ENCODE results near the gene CALML3. TPM values are rescaled to one million over a fixed set of nuclear protein-coding genes. Genes with fewer than 3 reads are reported as not detected.
"Not testable (repeated sequence)": the region's sequence is repeated elsewhere in the genome, so short reads cannot be mapped to it uniquely, and the experiment has no call there.

CALML3 gene
- total RNA-seq, result not detected
- long read RNA-seq, result 0 reads

DNA sequence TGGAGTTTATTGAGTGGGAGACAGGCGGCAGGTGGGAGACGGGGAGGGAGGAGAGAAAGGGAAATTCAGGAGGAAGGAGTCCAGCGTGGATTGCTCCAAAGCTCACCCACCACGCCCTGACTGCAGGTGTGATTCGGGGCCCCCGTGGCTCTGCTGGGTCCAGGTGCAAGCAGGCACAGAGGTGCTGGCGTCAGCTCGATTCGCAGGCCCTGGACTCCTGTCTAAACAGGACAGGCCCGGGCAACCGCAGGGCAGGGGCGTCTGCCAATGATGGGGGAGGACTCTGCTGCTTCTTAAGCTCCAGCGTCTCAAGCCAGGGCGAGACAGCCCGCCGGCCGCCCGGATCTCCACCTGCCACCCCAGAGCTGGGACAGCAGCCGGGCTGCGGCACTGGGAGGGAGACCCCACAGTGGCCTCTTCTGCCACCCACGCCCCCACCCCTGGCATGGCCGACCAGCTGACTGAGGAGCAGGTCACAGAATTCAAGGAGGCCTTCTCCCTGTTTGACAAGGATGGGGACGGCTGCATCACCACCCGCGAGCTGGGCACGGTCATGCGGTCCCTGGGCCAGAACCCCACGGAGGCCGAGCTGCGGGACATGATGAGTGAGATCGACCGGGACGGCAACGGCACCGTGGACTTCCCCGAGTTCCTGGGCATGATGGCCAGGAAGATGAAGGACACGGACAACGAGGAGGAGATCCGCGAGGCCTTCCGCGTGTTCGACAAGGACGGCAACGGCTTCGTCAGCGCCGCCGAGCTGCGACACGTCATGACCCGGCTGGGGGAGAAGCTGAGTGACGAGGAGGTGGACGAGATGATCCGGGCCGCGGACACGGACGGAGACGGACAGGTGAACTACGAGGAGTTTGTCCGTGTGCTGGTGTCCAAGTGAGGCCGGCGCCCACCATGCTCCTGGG, at the start of gene CALML3:
TSS of gene CALML3 (plus strand) at position 321 of the 920 bp plus-strand sequence. CDS start at position 446, 125 bp downstream.
- ATAC-seq, result no peak
- no peak for DNase-seq (ENCODE audit: missing footprints)
- intact Hi-C loops (cut with DNase I), result no loop called here

- DNase-seq (ENCODE audit: missing footprints); ATAC-seq; intact Hi-C loops (cut with DNase I): not testable (repeated sequence)
Measured at GRCh38 chr10:5475088-5475487, 49.7 kb upstream of the CALML3 start.

DNA sequence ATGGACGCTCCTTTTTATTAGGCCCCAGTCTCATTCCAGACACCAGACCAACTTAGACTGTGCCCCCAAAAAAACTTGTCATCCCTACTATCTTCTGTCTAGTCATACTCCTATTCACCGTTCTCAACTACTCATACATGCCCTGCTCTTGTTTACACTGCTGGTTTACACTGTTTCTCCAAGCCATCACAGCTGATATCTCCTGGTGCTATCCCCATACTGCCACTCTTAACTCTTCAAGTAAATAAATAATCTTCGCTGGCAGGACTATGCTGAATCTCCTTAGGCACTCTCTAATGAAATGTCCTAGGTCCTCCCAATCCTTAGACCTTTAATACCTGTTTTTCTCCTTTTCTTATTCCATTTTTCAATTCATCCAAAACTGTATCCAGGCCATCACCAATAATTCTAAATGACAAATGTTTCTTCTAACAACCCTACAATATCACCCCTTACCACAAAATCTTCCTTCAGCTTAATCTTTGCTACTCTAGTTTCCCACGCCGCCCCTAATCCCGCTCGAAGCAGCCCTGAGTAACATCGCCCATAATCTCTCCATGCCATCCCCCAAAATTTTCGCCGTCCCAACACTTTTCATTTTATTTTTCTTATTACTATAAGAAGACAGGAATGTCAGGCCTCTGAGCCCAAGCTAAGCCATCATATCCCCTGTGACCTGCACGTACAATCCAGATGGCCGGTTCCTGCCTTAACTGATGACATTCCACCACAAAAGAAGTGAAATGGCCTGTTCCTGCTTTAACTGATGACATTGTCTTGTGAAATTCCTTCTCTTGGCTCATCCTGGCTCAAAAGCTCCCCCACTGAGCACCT, 48.6 kb upstream of the CALML3 start:
- intact Hi-C loops (cut with DNase I); DNase-seq (ENCODE audit: missing footprints); ATAC-seq: not testable (repeated sequence)

GRCh38 chr10:5476918-5477525, 47.7 kb upstream of the CALML3 start:
- intact Hi-C loops (cut with DNase I), result no loop called here
- no peak for DNase-seq (ENCODE audit: missing footprints)
- no peak for ATAC-seq

GRCh38 chr10:5477948-5478693, 46.6 kb upstream of the CALML3 start:
- no peak for DNase-seq (ENCODE audit: missing footprints)
- no peak for ATAC-seq
- intact Hi-C loops (cut with DNase I), result no loop called here

GRCh38 chr10:5478694-5479305, 46.0 kb upstream of the CALML3 start:
- intact Hi-C loops (cut with DNase I), result no loop called here
- ATAC-seq, result no peak
- DNase-seq (ENCODE audit: missing footprints), result no peak

DNA sequence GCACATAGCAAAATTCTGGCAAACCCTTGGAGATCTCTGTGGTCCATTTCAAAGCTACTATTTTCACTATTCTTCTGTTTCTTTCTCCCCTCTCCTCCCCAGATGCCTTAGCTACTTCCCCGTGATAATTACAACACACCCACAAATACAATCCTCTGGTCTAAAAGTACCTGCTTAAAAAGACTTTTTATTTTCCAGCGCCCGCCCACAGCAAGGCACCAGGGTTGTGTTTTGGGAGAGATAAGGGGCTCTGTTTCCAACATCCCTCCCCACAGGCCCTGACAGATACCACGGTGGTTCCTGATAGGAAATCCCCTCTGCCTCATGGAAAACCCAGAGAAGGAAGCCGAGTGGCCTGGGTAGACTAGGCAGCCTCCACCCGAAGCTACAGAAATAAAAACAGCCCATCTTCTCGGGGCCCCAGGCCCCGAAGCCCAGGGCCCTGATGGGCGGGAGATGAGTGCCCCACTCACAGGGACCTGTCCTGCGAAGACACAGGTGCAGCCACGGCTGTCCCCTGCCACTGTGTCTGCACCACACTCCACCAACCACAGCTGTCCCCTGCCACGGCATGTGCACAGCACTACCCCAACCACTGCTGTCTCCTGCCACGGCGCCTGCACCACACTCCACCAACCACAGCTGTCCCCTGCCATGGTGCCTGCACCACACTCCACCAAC, 45.1 kb upstream of the CALML3 start:
- DNase-seq (ENCODE audit: missing footprints) (no peak), ATAC-seq (no peak)
- intact Hi-C loops (cut with DNase I), result no loop called here

DNA sequence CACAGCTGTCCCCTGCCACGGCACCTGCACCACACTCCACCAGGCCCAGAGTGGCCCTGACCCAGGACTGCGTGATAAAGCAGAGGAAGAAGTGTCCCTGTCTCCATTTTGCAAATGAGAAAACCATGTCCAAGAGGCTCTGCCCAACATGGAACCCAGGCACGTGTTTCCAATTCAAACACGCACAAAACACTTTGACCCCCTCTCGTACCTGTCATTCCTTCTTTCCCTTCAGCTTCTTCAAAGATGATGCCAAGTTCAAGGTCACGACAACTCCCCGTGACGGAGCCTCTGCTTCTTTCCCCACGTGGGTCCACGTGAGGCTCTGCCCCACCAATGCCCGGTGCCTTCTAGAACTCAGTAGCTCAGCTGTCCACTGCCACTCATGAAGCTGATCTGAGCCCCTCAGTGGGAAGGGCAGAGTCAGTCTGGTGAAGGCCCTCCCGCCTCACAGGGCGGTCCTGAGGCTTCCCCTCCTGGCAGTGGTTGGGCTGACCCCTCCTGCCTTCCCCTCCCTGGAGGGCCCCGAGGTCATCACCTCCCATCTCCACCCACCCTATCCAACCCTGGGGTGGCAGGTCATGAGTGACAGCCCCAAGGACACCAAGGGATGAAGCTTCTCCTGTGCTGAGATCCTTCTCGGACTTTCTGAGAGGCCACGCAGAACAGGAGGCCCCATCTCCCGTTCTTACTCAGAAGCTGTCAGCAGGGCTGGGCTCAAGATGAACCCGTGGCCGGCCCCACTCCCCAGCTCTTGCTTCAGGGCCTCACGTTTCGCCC, 44.4 kb upstream of the CALML3 start:
- ATAC-seq, result no peak
- intact Hi-C loops (cut with DNase I), result no loop called here
- no peak for DNase-seq (ENCODE audit: missing footprints)

- ATAC-seq (no peak), DNase-seq (ENCODE audit: missing footprints) (no peak)
- intact Hi-C loops (cut with DNase I), result no loop called here
Measured at GRCh38 chr10:5481121-5481520, 43.6 kb upstream of the CALML3 start.

GRCh38 chr10:5482016-5482415, 42.7 kb upstream of the CALML3 start:
- DNase-seq (ENCODE audit: missing footprints), result no peak

DNA sequence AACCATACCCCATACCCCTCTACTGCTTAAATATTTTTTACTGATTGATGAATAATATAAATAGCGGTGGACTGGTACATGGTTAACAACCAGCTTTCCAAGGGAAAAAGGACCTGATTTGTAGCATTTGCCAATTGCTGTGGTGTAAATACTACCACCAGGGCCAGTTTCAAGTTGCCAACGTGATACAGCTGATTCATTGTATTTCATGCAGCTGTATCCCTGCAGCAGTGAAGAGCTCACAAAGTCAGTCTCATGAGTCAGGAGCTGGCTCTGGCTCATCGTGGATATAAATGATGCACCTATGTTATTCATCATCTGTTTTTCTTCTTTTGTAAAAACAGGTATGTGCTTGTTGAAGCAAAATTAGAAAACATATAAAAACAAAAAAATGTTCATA, 40.6 kb upstream of the CALML3 start:
- no peak for DNase-seq (ENCODE audit: missing footprints)
- intact Hi-C loops (cut with DNase I), result no loop called here
- no peak for ATAC-seq

More at GRCh38 chr10:5482016-5482415, 42.7 kb upstream of the CALML3 start:
- no peak for ATAC-seq
- intact Hi-C loops (cut with DNase I), result no loop called here

DNA sequence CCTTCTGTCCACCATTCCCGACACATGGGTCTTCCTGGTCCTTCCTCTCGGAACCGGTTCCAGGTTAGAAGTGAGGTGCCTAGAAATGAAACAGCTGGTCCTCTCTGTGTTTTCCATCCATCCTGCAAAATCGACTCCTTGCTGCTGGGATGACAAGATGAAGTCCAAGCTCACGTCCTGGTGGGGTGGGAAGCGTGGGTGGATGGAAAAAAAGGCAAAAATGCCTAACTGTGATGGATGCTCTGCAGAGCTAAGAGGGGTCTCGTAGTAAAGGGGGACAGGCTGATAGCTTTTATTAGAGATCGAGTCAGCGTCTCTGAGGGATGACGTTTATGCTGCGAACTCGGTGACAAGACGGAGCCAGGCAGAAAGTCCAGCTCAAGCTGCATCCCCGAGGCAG, 39.5 kb upstream of the CALML3 start:
- ATAC-seq (no peak), DNase-seq (ENCODE audit: missing footprints) (no peak)
- intact Hi-C loops (cut with DNase I), result no loop called here

GRCh38 chr10:5485948-5486852, 38.6 kb upstream of the CALML3 start:
- ATAC-seq, result no peak
- intact Hi-C loops (cut with DNase I), result no loop called here
- no peak for DNase-seq (ENCODE audit: missing footprints)

DNA sequence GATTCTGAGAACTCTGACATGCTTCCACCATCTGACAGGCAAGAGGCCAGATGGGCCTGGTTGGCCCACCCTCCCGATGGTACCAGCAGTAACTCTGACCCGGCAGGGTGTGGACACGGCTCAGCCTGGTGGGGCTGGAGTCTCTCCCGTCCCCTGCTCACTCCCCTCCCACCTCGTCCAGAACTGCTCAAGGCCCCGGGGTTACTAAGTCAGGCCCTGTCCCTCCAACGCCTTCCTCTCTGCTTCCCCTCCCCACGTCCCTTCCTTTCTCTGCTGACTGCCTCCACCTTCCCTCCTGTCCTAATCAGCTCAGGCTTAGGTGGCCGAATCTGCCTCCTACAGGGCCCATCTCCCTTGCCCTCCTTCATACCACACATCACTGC, 37.9 kb upstream of the CALML3 start:
- no peak for DNase-seq (ENCODE audit: missing footprints)

GRCh38 chr10:5488272-5489161, 36.2 kb upstream of the CALML3 start:
- intact Hi-C loops (cut with DNase I), result no loop called here
- ATAC-seq, result no peak
- no peak for DNase-seq (ENCODE audit: missing footprints)

More for the DNA sequence above, 37.9 kb upstream of the CALML3 start:
- no peak for ATAC-seq
- intact Hi-C loops (cut with DNase I), result no loop called here
